Astrocyte of the hippocampus (primary cell): ENCODE measurements around the gene DHRS7C.
"Not testable (repeated sequence)": the region's sequence is repeated elsewhere in the genome, so short reads cannot be mapped to it uniquely, and the experiment has no call there.

Experiments used
- DNase-seq: peaks from one replicate; pipeline ENCODE4 v3.0.0; 2011; ENCODE audit warnings: low read depth, low spot score

DHRS7C gene

DNA sequence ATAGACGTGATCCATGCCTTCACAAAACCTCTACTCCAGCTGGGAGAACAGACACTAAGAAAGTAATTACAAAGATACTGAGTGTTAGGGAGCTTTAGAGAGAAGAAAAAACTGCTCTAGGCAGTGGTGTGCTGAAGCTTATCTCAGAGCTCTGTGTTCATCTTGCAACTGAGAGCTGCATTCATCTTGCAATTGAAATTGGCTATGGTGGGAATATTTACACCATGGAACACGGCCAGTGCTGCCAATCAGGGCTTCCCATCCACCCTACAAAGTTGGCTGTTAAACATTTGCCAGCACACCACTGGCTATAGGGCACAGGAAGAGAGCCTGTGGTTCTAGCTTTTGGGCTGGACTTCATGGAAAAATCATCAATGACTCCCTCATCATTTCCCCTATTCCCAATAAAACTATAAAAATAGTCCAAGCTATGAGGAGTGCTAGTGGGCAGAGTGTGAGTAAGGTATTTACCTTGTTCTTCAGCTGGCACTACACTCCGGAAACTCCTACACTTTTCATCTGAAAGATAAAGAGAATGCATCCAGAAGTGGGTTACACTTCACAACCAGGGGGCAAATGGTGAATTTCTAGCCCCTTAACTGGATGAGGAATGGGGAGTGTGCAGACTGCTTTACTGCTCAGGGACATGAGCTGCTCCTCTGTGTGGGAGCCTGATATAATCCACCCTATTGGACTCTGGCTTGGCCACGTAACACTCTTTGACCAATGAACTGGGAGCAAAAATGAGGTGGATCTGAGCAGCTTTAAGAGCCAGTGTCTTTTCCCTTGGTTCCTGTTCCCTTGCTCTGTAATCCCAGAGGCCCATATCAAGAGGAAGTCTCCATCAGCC is 18.9 kb upstream of the DHRS7C start:
- DNase-seq: no peak

DNA sequence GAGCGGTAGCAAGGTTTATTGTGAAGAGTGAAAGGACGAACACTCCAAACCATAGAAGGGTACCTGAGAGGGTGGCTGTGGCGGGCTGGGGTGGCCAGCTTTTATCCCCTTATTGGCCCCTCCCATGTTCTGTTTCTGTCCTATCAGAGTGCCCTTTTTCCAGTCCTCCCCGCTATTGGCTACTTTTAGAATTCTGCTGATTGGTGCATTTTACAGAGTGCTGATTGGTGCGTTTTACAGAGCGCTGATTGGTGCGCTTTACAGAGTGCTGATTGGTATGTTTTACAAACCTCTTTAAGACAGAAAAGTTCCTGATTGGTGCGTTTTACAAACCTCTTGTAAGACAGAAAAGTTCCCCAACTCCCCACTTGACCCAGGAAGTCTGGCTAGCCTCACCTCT is 18.0 kb upstream of the DHRS7C start:
- no peak for DNase-seq

DNA sequence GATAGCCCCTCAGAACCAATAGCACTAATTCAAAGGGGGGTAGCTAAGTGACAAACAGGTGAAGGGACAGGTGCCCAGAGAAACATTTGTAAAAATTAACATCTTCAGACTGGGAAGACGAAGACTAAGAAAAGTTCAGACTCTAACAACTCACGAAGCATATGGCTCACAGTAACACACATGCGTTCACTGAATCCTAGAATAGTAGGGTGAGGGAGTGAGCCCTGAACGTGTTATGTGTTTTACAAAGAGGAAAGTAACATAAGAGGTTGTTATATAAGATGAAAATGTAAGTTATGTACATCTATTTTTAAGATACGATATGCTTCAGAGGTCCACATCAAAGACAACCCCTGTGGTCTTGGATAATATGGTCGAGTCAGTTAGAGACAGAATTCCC is 15.3 kb upstream of the DHRS7C start:
- no peak for DNase-seq

GRCh38 chr17:9805769-9806168 is 14.4 kb upstream of the DHRS7C start:
- DNase-seq: no peak

- DNase-seq: no peak
Observed at GRCh38 chr17:9802697-9803096, 11.3 kb upstream of the DHRS7C start.

GRCh38 chr17:9802294-9802693 is 10.9 kb upstream of the DHRS7C start:
- DNase-seq: no peak

GRCh38 chr17:9801505-9801904 is 10.1 kb upstream of the DHRS7C start:
- DNase-seq: no peak

GRCh38 chr17:9798724-9799123 is 7.3 kb upstream of the DHRS7C start:
- no peak for DNase-seq

GRCh38 chr17:9798008-9798407 is 6.6 kb upstream of the DHRS7C start:
- DNase-seq: no peak

DNA sequence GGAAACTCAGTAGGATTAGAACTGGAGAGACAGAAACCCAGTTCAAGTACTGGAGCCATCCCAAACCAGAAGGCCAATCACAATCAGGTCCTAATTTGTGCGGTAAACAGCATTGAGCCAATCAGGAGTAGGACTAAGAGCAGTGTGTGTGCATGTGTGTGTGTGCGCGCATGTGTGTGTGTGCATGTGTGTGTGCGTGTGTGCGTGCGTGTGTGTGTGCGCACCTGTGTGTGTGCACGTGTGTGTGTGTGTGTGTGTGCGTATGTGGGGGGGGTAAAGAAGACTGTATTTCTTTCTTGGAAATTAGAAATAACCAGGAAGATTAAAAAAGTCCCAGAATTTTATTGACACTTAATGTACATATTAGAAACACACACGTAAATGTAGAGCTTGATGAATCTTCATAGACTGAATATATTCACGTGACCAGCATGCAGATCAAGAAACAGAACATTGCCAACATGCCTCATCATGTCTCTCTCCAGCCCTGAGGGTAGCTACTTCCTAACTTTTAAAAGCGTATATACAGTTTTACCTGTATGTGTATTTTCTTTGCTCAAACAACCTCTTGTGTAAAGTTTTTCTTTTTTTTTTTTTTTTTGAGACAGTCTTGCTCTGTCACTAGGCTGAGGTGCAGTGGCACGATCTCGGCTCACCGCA is 919 bp upstream of the DHRS7C start:
- no peak for DNase-seq

- no peak for DNase-seq
Observed at GRCh38 chr17:9790316-9790715, 1.1 kb downstream of the DHRS7C start.

DNA sequence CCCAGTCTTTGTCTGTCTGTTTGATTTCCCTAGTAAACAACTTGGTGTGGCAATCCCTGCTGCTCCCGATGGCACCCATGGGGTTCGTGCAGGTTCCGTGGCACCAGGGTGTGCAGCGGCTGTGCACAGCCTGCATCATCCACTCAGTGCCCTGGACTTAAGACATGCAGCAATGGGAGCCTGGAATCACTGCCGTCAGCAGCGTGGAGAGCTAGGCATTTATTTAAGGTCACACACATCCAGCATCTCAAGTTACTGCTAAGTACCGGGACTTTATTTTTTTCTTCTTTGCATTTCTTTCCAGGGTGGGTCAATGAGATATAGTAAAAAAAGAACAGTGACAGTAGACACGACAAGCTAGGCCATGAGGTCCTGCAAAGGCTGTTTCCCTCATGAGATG is 2.8 kb downstream of the DHRS7C start:
- no peak for DNase-seq

GRCh38 chr17:9784544-9784943 is 6.8 kb downstream of the DHRS7C start:
- DNase-seq: no peak

DNA sequence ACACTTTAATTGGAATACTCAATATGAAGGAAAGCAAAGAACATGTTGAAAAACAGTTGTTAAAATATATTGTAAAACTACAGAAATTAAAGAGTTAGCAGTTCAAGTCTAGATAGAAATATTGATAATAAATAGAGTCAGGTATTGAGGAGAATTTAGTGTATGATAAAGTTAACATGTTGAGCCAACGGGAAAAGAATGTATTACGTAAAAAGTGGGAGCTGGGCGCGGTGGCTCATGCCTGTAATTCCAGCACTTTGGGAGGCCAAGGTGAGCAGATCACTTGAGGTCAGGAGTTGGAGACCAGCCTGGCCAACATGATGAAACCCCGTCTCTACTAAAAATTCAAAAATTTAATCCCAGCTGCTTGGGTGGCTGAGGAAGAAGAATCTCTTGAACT is 7.9 kb downstream of the DHRS7C start:
- not testable (repeated sequence) for DNase-seq

GRCh38 chr17:9783050-9783449 is 8.3 kb downstream of the DHRS7C start:
- no peak for DNase-seq

DNA sequence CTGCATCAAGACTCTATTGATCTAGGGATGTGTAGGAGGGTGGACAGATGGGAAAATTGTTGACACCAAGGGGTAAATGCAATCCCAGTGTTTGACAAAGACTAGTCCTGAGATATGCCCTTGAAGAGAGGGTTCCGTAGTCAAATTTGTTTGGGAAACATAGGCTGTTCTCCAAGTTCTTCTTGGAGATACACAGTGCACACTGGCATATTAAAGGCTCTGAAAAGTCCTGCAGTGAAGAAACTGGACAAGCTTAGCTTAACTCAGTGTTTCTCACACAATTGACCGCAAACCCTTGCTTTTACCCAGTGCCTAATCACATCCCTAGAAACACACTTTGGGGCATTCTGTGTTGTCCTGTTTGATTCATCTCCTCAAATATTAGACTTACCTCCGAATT is 10.8 kb downstream of the DHRS7C start:
- DNase-seq: no peak

DNA sequence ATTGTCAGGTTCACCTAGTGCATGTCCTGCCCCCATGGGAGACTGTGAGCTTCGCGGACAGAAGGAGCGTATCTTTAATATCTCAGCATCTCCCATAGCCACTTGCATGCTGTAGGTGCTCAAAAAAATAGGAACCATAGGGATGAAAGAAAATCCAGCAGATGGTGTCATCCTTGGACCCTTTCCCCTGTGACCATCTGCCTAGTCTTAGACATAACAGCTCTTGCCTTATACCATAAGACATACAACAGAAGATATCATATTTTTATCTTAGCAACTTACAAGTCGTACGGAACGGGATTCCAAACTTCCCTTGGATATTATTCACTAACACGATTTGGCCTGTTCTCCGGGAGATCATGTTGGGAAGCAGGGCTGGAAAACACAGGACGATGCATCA is 14.5 kb downstream of the DHRS7C start:
- DNase-seq: no peak

GRCh38 chr17:9772658-9773057 is 18.7 kb downstream of the DHRS7C start:
- no peak for DNase-seq

- no peak for DNase-seq
Observed at GRCh38 chr17:9771465-9771864, 19.9 kb downstream of the DHRS7C start.

GRCh38 chr17:9769036-9769695 is 22.2 kb downstream of the DHRS7C start:
- no peak for DNase-seq

DNA sequence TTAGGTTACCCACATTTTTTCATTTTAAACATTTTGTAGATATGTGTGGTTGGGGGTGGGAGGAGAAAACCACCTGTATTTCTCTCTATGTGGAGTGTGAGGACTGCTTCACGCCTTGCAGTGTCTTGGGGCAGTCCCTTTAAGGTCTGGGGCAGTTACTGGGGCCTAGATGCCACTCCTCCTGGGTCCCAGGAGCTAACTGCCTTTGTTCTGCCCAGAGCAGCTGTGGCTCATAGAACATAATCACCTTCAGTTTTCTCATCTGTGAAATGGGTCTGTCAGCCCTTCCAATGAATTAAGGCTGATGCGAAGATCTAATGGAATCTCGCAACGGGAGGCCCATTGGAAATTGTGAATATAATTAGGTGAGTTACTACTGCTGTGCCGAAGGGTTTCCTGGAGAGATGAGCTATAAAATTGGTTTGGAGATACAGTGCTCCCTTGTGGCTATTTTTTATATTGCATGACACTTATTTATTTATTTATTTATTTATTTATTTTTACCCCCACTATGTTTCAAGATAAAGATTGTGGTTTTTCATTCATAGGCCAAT is 22.9 kb downstream of the DHRS7C start:
- peak; percentile 40 for DNase-seq

DNA sequence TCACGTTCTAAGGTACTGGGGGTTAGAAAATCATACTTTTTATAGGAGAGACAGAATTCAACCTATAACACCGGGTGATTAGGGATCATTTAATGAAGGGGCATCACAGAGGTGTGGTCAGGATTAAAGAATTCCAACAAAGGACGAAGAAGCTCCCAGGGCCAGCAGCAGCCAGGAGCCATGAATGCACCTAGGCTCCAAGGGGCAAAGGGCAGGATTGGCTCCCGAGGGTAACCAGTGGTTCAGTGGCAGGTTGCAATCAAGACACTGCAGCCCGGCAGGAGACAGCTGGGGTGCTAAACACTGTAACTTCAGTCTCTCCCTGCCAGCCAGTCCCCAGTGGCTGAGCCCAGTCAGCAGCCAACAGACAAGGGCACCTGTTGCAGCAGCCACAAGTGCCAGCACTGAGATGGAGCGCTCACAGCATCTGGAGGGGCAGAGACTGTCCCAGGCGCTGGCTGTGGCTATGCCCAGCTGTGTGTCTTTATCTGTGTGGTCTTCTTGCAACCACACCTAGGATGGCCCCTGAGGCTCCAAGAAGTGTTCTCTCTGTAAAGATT is 23.9 kb downstream of the DHRS7C start:
- DNase-seq: no peak
